Testis (tissue), 3 donors: ENCODE results near the gene CLDN10. TPM values are rescaled to one million over a fixed set of nuclear protein-coding genes. Genes with fewer than 3 reads are reported as not detected.
"Not testable (repeated sequence)": the region's sequence is repeated elsewhere in the genome, so short reads cannot be mapped to it uniquely, and the experiment has no call there.

Experiments
- DNase-seq: peaks from one replicate; pipeline ENCODE4 v3.0.0-alpha.2; 2019
- H3K27ac ChIP-seq, 2 donors: fragments of 200-600 bp; sonication (generic); one replicate each; pipeline ENCODE4 v1.5.1; 2019
- H3K27me3 ChIP-seq: fragments of 200-600 bp; sonication (generic); one replicate; pipeline ENCODE4 v1.5.1; 2019
- H3K36me3 ChIP-seq: fragments of 200-600 bp; sonication (generic); one replicate; pipeline ENCODE4 v1.5.1; 2017; ENCODE audit warnings: low read depth; ENCODE audit errors: missing control alignments
- H3K4me1 ChIP-seq: fragments of 200-600 bp; sonication (generic); one replicate; pipeline ENCODE4 v1.5.1; 2019
- H3K4me3 ChIP-seq, 2 donors: fragments of 200-600 bp; sonication (generic); one replicate each; pipeline ENCODE4 v1.5.1; 2017 to 2019
- H3K9me3 ChIP-seq: fragments of 200-600 bp; sonication (generic); one replicate; pipeline ENCODE4 v1.5.1; 2017
- CTCF ChIP-seq, 3 experiments: fragments of 450-650 bp in 2 of 3; fragments of 200-600 bp in 1 of 3; sonication (generic) in 1 of 3; IDR thresholded peaks; one replicate each; pipeline ENCODE4 v1.5.1; 2016 to 2019; ENCODE audit warnings: antibody characterized with exemption in 3 of 3, mild to moderate bottlenecking in 2 of 3, moderate library complexity in 1 of 3
- POLR2A ChIP-seq: fragments of 450-650 bp; IDR thresholded peaks from one replicate; pipeline ENCODE4 v1.6.1; 2017; ENCODE audit warnings: antibody characterized with exemption, mild to moderate bottlenecking, moderate library complexity
- WGBS, 2 donors: methylation state at CpG; one replicate each; pipeline ENCODE4 v1.1.5; 2018; 5-methylcytosine and 5-hydroxymethylcytosine counted together
- intact Hi-C: fragments of 100-400 bp; cut with DNase I; formaldehyde crosslinking; loops from one replicate; pipeline ENCODE4 v1.15.1; 2023; ENCODE audit warnings: low total_unique reads
- polyA plus RNA-seq: library from polyadenylated mRNA; stranded (reverse); fragments of 350-450 nt; fragmentation: Illumina TruSeq; extraction: RNeasy Lipid Tissue Mini Kit (QIAGEN cat#74804); gene quantifications from one replicate; pipeline ENCODE4 v1.2.3, GENCODE V29; 2014; ENCODE audit warnings: low read depth, low replicate concordance; ENCODE audit not compliant: insufficient read depth
- total RNA-seq, 2 donors: library from RNA; depleted of rRNA; stranded (reverse); fragments of >200 nt; gene quantifications; one replicate each; pipeline ENCODE4 v1.2.3, GENCODE V29; 2016

CLDN10 gene
- total and polyA plus RNA-seq, 3 donors from 2014 or later: 1.3 to 3.3 (median 1.8) TPM

GRCh38 chr13:95559100-95559499 is 6.6 kb downstream of the CLDN10 start:
- WGBS, 2 donors: 66 to 76% methylated on average over 6 of the region's 6 CpGs
- H3K4me3 ChIP-seq: no peak overlapping the region
- no peak for TF ChIP-seq CTCF (IDR thresholded peaks at IDR 0.05)
- TF ChIP-seq POLR2A: no peak
- DNase-seq: no peak
- no peaks in the 10 kb centered on the region for H3K36me3 ChIP-seq
- H3K27ac ChIP-seq: no peak overlapping the region
- intact Hi-C loops: no loop called here
- no peaks in the 10 kb centered on the region for H3K27me3 ChIP-seq
- no peaks in the 10 kb centered on the region for H3K4me1 ChIP-seq
- H3K9me3 ChIP-seq: no peaks in the 10 kb centered on the region

GRCh38 chr13:95560387-95560786 is 7.9 kb downstream of the CLDN10 start:
- WGBS, 2 donors: 87 to 91% methylated on average over 6 of the region's 6 CpGs
- Histone ChIP-seq H3K27ac (no peak overlapping the region), H3K36me3 (no peaks in the 10 kb centered on the region), H3K4me3 (no peak overlapping the region), H3K9me3 (no peaks in the 10 kb centered on the region), H3K27me3 (no peaks in the 10 kb centered on the region), H3K4me1 (no peaks in the 10 kb centered on the region)
- DNase-seq: no peak
- TF ChIP-seq CTCF (IDR thresholded peaks at IDR 0.05) (no peak), POLR2A (no peak)
- intact Hi-C loops: no loop called here

GRCh38 chr13:95564091-95564490 is 11.6 kb downstream of the CLDN10 start:
- TF ChIP-seq POLR2A: no peak
- intact Hi-C loops: no loop called here
- H3K4me3 ChIP-seq: no peak overlapping the region
- 65 to 70% methylated on average over 3 of the region's 3 CpGs for WGBS, 2 donors
- no peaks in the 10 kb centered on the region for H3K36me3 ChIP-seq
- no peaks in the 10 kb centered on the region for H3K4me1 ChIP-seq
- no peak overlapping the region for H3K27ac ChIP-seq
- H3K9me3 ChIP-seq: no peaks in the 10 kb centered on the region
- H3K27me3 ChIP-seq: no peaks in the 10 kb centered on the region
- no peak for DNase-seq

- Histone ChIP-seq H3K36me3 (no peaks in the 10 kb centered on the region), H3K27ac (no peak overlapping the region), H3K4me3 (no peak overlapping the region), H3K9me3 (no peaks in the 10 kb centered on the region), H3K4me1 (no peaks in the 10 kb centered on the region), H3K27me3 (no peaks in the 10 kb centered on the region)
- WGBS, 2 donors: 55 to 56% methylated on average over 5 of the region's 5 CpGs
- no peak for DNase-seq
- no peak for TF ChIP-seq POLR2A
- no peak for TF ChIP-seq CTCF (IDR thresholded peaks at IDR 0.05)
- intact Hi-C loops: no loop called here
Observed at GRCh38 chr13:95564733-95565291, 12.3 kb downstream of the CLDN10 start.

- H3K36me3 ChIP-seq, H3K4me1 ChIP-seq, DNase-seq, H3K4me3 ChIP-seq, H3K9me3 ChIP-seq, H3K27me3 ChIP-seq, intact Hi-C loops, H3K27ac ChIP-seq: not testable (repeated sequence)
- WGBS, 2 donors: 95 to 100% methylated on average over 1 of the region's 1 CpG
Observed at GRCh38 chr13:95565758-95566157, 13.2 kb downstream of the CLDN10 start.

- H3K27ac ChIP-seq: no peak overlapping the region
- H3K27me3 ChIP-seq: no peaks in the 10 kb centered on the region
- no peak for DNase-seq
- intact Hi-C loops: no loop called here
- no peak overlapping the region for H3K4me3 ChIP-seq
- no peaks in the 10 kb centered on the region for H3K4me1 ChIP-seq
- TF ChIP-seq CTCF (IDR thresholded peaks at IDR 0.05) (no peak), POLR2A (no peak)
- WGBS, 2 donors: 93 to 96% methylated on average over 2 of the region's 2 CpGs
- H3K9me3 ChIP-seq: no peaks in the 10 kb centered on the region
- no peaks in the 10 kb centered on the region for H3K36me3 ChIP-seq
Observed at GRCh38 chr13:95568131-95568530, 15.6 kb downstream of the CLDN10 start.
